Activated gamma-delta T cell (primary cell): ENCODE data around the gene JKAMP.

Experiments used
- DNase-seq: peaks from one replicate; lab custom pipeline; 2025; lab: John Stamatoyannopoulos, UW

JKAMP gene

GRCh38 chr14:59540852-59541251, 56.5 kb downstream of the JKAMP start:
- no peak for DNase-seq

- DNase-seq: no peak
Observed at GRCh38 chr14:59541731-59542130, 57.4 kb downstream of the JKAMP start.

GRCh38 chr14:59543873-59544272, 59.6 kb downstream of the JKAMP start:
- DNase-seq: no peak

GRCh38 chr14:59547310-59547709, 63.0 kb downstream of the JKAMP start:
- no peak for DNase-seq
